Measurements from ENCODE around the gene LSAMP.

- TF ChIP-seq CTCF (IDR thresholded peaks at IDR 0.05) (no peak), POLR2A (IDR thresholded peaks at IDR 0.05) (no peak)
These were observed 508.2 kb downstream of the LSAMP start for GRCh38 chr3:115937054-115937453.
